ENCODE data around the gene IGFBP7.

GRCh38 chr4:57093845-57094831, 16.0 kb downstream of the IGFBP7 start:
- TF ChIP-seq, protein P1, sequence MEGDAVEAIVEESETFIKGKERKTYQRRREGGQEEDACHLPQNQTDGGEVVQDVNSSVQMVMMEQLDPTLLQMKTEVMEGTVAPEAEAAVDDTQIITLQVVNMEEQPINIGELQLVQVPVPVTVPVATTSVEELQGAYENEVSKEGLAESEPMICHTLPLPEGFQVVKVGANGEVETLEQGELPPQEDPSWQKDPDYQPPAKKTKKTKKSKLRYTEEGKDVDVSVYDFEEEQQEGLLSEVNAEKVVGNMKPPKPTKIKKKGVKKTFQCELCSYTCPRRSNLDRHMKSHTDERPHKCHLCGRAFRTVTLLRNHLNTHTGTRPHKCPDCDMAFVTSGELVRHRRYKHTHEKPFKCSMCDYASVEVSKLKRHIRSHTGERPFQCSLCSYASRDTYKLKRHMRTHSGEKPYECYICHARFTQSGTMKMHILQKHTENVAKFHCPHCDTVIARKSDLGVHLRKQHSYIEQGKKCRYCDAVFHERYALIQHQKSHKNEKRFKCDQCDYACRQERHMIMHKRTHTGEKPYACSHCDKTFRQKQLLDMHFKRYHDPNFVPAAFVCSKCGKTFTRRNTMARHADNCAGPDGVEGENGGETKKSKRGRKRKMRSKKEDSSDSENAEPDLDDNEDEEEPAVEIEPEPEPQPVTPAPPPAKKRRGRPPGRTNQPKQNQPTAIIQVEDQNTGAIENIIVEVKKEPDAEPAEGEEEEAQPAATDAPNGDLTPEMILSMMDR (IDR thresholded peaks at IDR 0.05 in 4 of 5, conservative IDR thresholded peaks at IDR 0.05 in 1 of 5) = no peak
- TF ChIP-seq POLR2A (IDR thresholded peaks at IDR 0.05) = no peak

Data from gastrocnemius medialis (tissue), 4 donors.